Chondrocyte (in vitro differentiated cells): ENCODE measurements around the gene ADRA2B. TPM values are rescaled to one million over a fixed set of nuclear protein-coding genes. Genes with fewer than 3 reads are reported as not detected.

Experiments
- DNase-seq: peaks from one replicate; pipeline ENCODE4 v3.0.0; 2021; ENCODE audit warnings: mixed read lengths, low spot score
- H3K27ac Mint-ChIP-seq: one replicate; pipeline ENCODE4 v1.8.0; 2021; ENCODE audit warnings: mild to moderate bottlenecking, moderate library complexity, mixed read lengths; ENCODE audit not compliant: unreplicated experiment
- H3K27me3 Mint-ChIP-seq: 2 replicates; pipeline ENCODE4 v1.8.0; 2021; ENCODE audit warnings: low read depth, mixed read lengths
- H3K36me3 Mint-ChIP-seq: 2 replicates; pipeline ENCODE4 v1.8.0; 2021; ENCODE audit warnings: low read depth, mixed read lengths
- H3K4me1 Mint-ChIP-seq: 2 replicates; pipeline ENCODE4 v1.8.0; 2021; ENCODE audit warnings: low read depth, mild to moderate bottlenecking, mixed read lengths
- H3K4me3 Mint-ChIP-seq: one replicate; pipeline ENCODE4 v1.8.0; 2021; ENCODE audit warnings: mild to moderate bottlenecking, moderate library complexity, mixed read lengths; ENCODE audit not compliant: unreplicated experiment
- H3K9me3 Mint-ChIP-seq: 2 replicates; pipeline ENCODE4 v1.8.0; 2021; ENCODE audit warnings: low read depth, mixed read lengths
- CTCF ChIP-seq: fragments of 200-600 bp; sonication (generic); IDR thresholded peaks from 2 replicates; pipeline ENCODE4 v1.5.0; 2021; ENCODE audit warnings: antibody characterized with exemption, mild to moderate bottlenecking, moderate library complexity
- total RNA-seq: library from RNA; stranded (reverse); gene quantifications from 3 replicates; pipeline ENCODE4 v1.2.1, GENCODE V29; 2021

The ADRA2B gene
- total RNA-seq, 1 donor from 2014 or later, result 0.07 TPM

- no peaks in the 10 kb centered on the region for H3K4me1 Mint-ChIP-seq
- H3K4me3 Mint-ChIP-seq, result no peak overlapping the region
- DNase-seq, result no peak
- TF ChIP-seq CTCF, result no peak
- H3K36me3 Mint-ChIP-seq, result no peaks in the 10 kb centered on the region
- no peak overlapping the region for H3K27ac Mint-ChIP-seq
- peaks cover 62% of the 10 kb centered on the region for H3K27me3 Mint-ChIP-seq
- no peaks in the 10 kb centered on the region for H3K9me3 Mint-ChIP-seq
Observed at GRCh38 chr2:96131813-96132745, 15.7 kb upstream of the ADRA2B start.

DNA sequence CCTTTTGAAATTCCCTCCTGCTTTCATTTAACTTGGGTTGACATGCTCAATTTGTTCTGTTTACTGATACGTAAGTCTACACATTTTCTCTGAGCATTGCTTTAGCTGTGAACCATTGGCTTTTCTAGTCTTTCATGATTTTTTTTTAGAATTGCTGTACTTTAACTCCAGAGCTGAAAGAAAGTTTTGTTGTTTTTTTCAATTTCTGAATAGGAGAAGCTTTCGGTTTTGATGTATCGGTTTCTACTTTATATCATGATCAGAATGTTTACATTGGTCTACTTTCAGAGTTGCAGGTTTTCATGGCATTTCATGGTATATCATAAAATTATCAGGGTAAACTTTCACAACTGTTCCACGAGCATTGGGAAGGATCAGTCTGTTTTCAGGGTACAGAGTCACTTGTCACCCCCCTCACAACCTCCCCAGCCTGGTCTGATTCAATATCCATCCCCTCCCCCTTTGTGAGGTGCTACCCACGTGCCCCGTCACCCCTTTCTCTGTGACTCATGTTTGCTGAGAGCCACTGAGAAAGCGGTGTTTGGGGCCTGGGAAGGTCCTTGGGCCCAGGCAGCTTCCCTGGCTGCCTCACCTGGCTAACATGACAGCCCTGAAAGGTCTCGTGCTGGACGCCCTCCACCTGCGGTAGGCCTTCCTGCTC, 14.9 kb upstream of the ADRA2B start:
- Mint-ChIP-seq H3K4me1 (no peaks in the 10 kb centered on the region), H3K27ac (no peak overlapping the region), H3K27me3 (peaks cover 62% of the 10 kb centered on the region), H3K4me3 (no peak overlapping the region), H3K9me3 (no peaks in the 10 kb centered on the region), H3K36me3 (no peaks in the 10 kb centered on the region)
- TF ChIP-seq CTCF, result no peak
- DNase-seq, result no peak

- H3K36me3 Mint-ChIP-seq, result no peaks in the 10 kb centered on the region
- H3K27ac Mint-ChIP-seq, result no peak overlapping the region
- no peak for DNase-seq
- TF ChIP-seq CTCF, result no peak
- H3K4me1 Mint-ChIP-seq, result no peaks in the 10 kb centered on the region
- H3K27me3 Mint-ChIP-seq, result peaks cover 64% of the 10 kb centered on the region
- H3K9me3 Mint-ChIP-seq, result no peaks in the 10 kb centered on the region
- H3K4me3 Mint-ChIP-seq, result no peak overlapping the region
Observed at GRCh38 chr2:96130483-96130882, 14.1 kb upstream of the ADRA2B start.

- no peaks in the 10 kb centered on the region for H3K36me3 Mint-ChIP-seq
- no peak for DNase-seq
- H3K27me3 Mint-ChIP-seq, result peaks cover 65% of the 10 kb centered on the region
- no peaks in the 10 kb centered on the region for H3K9me3 Mint-ChIP-seq
- H3K27ac Mint-ChIP-seq, result no peak overlapping the region
- no peak for TF ChIP-seq CTCF
- no peak overlapping the region for H3K4me3 Mint-ChIP-seq
- no peaks in the 10 kb centered on the region for H3K4me1 Mint-ChIP-seq
Observed at GRCh38 chr2:96129528-96130120, 13.3 kb upstream of the ADRA2B start.

DNA sequence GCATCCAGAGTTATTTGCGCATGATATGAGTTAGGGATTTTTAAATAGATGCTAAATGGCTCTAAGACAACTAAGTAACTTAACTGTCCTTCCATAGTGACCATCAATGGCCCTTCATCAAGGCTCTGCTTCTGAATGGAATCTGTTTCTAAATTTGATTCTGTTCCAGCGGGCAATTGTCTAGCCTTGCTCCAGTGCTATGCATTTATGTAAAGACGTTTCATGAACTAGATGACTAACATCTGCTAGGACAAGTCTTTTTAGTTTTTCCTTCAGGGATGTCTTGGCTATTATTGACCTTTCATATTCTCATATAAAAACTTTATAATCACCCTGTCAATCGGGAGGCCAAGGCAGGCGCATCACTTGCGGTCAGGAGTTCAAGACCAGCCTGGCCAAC, 12.1 kb upstream of the ADRA2B start:
- H3K9me3 Mint-ChIP-seq, result no peaks in the 10 kb centered on the region
- H3K27me3 Mint-ChIP-seq, result peaks cover 58% of the 10 kb centered on the region

More for the DNA sequence above, 12.1 kb upstream of the ADRA2B start:
- Mint-ChIP-seq H3K27ac (no peak overlapping the region), H3K36me3 (no peaks in the 10 kb centered on the region), H3K4me1 (no peaks in the 10 kb centered on the region), H3K4me3 (no peak overlapping the region)
- no peak for DNase-seq
- TF ChIP-seq CTCF, result no peak
